Neural cell (in vitro differentiated cells): ENCODE data around the gene UBE2V1.

Source experiments
- CTCF ChIP-seq: fragments of 450-650 bp; IDR thresholded peaks from 2 replicates; pipeline ENCODE4 v1.5.1; 2014; ENCODE audit warnings: antibody characterized with exemption, mild to moderate bottlenecking, moderate library complexity; ENCODE audit not compliant: poor library complexity, severe bottlenecking
- EZH2 ChIP-seq: fragments of 200-600, 300-800 bp; shearing (Covaris generic), sonication (generic); IDR thresholded peaks from 2 replicates; pipeline ENCODE4 v1.6.1; 2014; ENCODE audit warnings: antibody characterized with exemption, low read length, borderline replicate concordance, mild to moderate bottlenecking; ENCODE audit not compliant: insufficient read depth, poor library complexity, severe bottlenecking
- RAD21 ChIP-seq: fragments of 450-650 bp; conservative IDR thresholded peaks from 2 replicates; pipeline ENCODE4 v1.6.1; 2014; ENCODE audit warnings: antibody characterized with exemption, mild to moderate bottlenecking, moderate library complexity
- REST ChIP-seq: IDR thresholded peaks from 2 replicates; pipeline ENCODE4 v1.6.1; 2012; ENCODE audit warnings: borderline replicate concordance

GRCh38 chr20:50089140-50089786, 23.7 kb downstream of the UBE2V1 start:
- TF ChIP-seq REST (no peak), EZH2 (no peak), CTCF (no peak), RAD21 (no peak)
